A673 (cell line): Measurements from ENCODE around the gene RTEL1.

Source experiments
- CTCF ChIP-seq: fragments of 300-800, 200-600 bp; sonication (generic); conservative IDR thresholded peaks from 2 replicates; pipeline ENCODE4 v1.5.1; 2017; ENCODE audit warnings: low read depth, mild to moderate bottlenecking, antibody characterized with exemption, low read length, moderate library complexity, mixed read lengths
- EZH2 ChIP-seq: fragments of 200-600 bp; sonication (generic); IDR thresholded peaks from 2 replicates; pipeline ENCODE4 v1.6.1; 2017; ENCODE audit warnings: borderline replicate concordance, low read depth, mild to moderate bottlenecking, mixed read lengths, antibody characterized with exemption, low read length; ENCODE audit not compliant: poor library complexity, severe bottlenecking

GRCh38 chr20:63705232-63706026 lies 47.3 kb downstream of the RTEL1 start:
- TF ChIP-seq CTCF (no peak), EZH2 (no peak)
